GM21447 (cell line): ENCODE measurements around the gene LSP1.

Experiments
- ATAC-seq: cut with Tn5 transposase; IDR thresholded peaks from one replicate; pipeline ENCODE4 v1.9.1; 2021; ENCODE audit not compliant: unreplicated experiment

LSP1 gene

GRCh38 chr11:1824221-1825038, 28.5 kb upstream of the LSP1 start:
- ATAC-seq: no peak

- ATAC-seq: no peak
Observed at GRCh38 chr11:1825039-1825740, 27.7 kb upstream of the LSP1 start.

- no peak for ATAC-seq
Observed at GRCh38 chr11:1825785-1826451, 27.0 kb upstream of the LSP1 start.

GRCh38 chr11:1826552-1827094, 26.3 kb upstream of the LSP1 start:
- no peak for ATAC-seq

GRCh38 chr11:1827095-1827813, 25.6 kb upstream of the LSP1 start:
- no peak for ATAC-seq

- ATAC-seq: no peak
Observed at GRCh38 chr11:1827931-1828330, 25.0 kb upstream of the LSP1 start.

GRCh38 chr11:1828542-1828941, 24.3 kb upstream of the LSP1 start:
- ATAC-seq: no peak

- no peak for ATAC-seq
Observed at GRCh38 chr11:1829039-1829820, 23.7 kb upstream of the LSP1 start.

- ATAC-seq: no peak
Observed at GRCh38 chr11:1830004-1830321, 22.9 kb upstream of the LSP1 start.

- no peak for ATAC-seq
Observed at GRCh38 chr11:1830322-1831223, 22.3 kb upstream of the LSP1 start.

GRCh38 chr11:1831338-1832210, 21.3 kb upstream of the LSP1 start:
- ATAC-seq: no peak

GRCh38 chr11:1832211-1832919, 20.5 kb upstream of the LSP1 start:
- no peak for ATAC-seq

GRCh38 chr11:1832920-1833295, 20.0 kb upstream of the LSP1 start:
- no peak for ATAC-seq

GRCh38 chr11:1834062-1834610, 18.7 kb upstream of the LSP1 start:
- no peak for ATAC-seq

- ATAC-seq: no peak
Observed at GRCh38 chr11:1834779-1835670, 17.9 kb upstream of the LSP1 start, which contains the start of gene SYT8. SYT8 (plus strand) TSS chr11:1834990; CDS start chr11:1835106, 116 bp downstream.

- no peak for ATAC-seq
Observed at GRCh38 chr11:1835671-1836010, 17.2 kb upstream of the LSP1 start.
